Measurements from ENCODE around the gene SYCP2. TPM values are rescaled to one million over a fixed set of nuclear protein-coding genes. Genes with fewer than 3 reads are reported as not detected.

Gene SYCP2
- total RNA-seq, 1 experiment from 2014 or later = 0.88 TPM

- Histone ChIP-seq H3K27me3 (replicated peaks; ENCODE audit: insufficient read depth, low read depth, low read length, poor library complexity) (no peaks in the 10 kb centered on the region), H3K4me1 (ENCODE audit: insufficient read depth, low read length, poor library complexity, severe bottlenecking) (peaks cover 20% of the 10 kb centered on the region), H3K4me3 (ENCODE audit: low read depth, low read length, poor library complexity, severe bottlenecking) (no peak overlapping the region), H3K27ac (ENCODE audit: low read depth, low read length, poor library complexity, severe bottlenecking) (no peak overlapping the region), H3K9me3 (ENCODE audit: low read depth, low read length, poor library complexity, severe bottlenecking) (no peaks in the 10 kb centered on the region), H3K36me3 (ENCODE audit: insufficient read depth, low read length, poor library complexity, severe bottlenecking) (peaks cover 8% of the 10 kb centered on the region)
- DNase-seq (ENCODE audit: low spot score) = peak; percentile 62
- ChIA-PET POLR2A (ENCODE audit: low non-redundant PET) (no interaction called here), CTCF (no interaction called here)
- intact Hi-C loops (cut with micrococcal nuclease; ENCODE audit: unreplicated experiment) = no loop called here
- no TSS peak for BruUV-seq (replicated peaks)
- TF ChIP-seq EZH2 (IDR thresholded peaks at IDR 0.05; ENCODE audit: borderline replicate concordance, low read depth, low read length, poor library complexity, severe bottlenecking) (no peak), CTCF (conservative IDR thresholded peaks at IDR 0.05; ENCODE audit: low read depth, low read length) (peak; percentile 76)
Observed at GRCh38 chr20:59948828-59949720, 15.6 kb upstream of the SYCP2 start.

DNA sequence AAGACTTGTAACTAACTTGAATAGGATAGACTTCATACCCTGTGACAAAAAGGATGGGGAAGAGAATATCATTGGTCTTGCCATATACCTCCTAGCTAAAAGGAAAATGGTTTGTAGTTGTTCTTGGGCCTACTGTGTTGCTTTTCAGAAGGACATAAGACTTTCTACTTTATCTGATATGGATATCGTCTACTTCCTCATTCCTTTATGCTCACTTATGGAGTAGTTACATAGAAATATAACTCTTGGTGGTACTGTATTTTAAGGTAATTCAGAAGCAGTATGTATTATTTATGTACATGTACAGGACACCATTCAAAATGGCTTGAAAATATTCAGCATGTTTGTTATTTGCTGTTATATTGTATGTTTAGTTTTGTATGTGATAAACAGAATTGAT is 14.8 kb upstream of the SYCP2 start:
- intact Hi-C loops (cut with micrococcal nuclease; ENCODE audit: unreplicated experiment) = no loop called here
- Histone ChIP-seq H3K36me3 (ENCODE audit: insufficient read depth, low read length, poor library complexity, severe bottlenecking) (peaks cover 17% of the 10 kb centered on the region), H3K27ac (ENCODE audit: low read depth, low read length, poor library complexity, severe bottlenecking) (no peak overlapping the region), H3K27me3 (replicated peaks; ENCODE audit: insufficient read depth, low read depth, low read length, poor library complexity) (no peaks in the 10 kb centered on the region), H3K4me1 (ENCODE audit: insufficient read depth, low read length, poor library complexity, severe bottlenecking) (peaks cover 20% of the 10 kb centered on the region), H3K9me3 (ENCODE audit: low read depth, low read length, poor library complexity, severe bottlenecking) (no peaks in the 10 kb centered on the region), H3K4me3 (ENCODE audit: low read depth, low read length, poor library complexity, severe bottlenecking) (no peak overlapping the region)
- ChIA-PET CTCF (no interaction called here), POLR2A (ENCODE audit: low non-redundant PET) (interaction anchor here (0.6 kb wide), 1 partner anchor 12 kb away, joined by 6 read pairs; no protein-coding TSS in a partner anchor)
- no peak for DNase-seq (ENCODE audit: low spot score)
- TF ChIP-seq CTCF (conservative IDR thresholded peaks at IDR 0.05; ENCODE audit: low read depth, low read length) = no peak
- no peak for TF ChIP-seq EZH2 (IDR thresholded peaks at IDR 0.05; ENCODE audit: borderline replicate concordance, low read depth, low read length, poor library complexity, severe bottlenecking)
- no TSS peak for BruUV-seq (replicated peaks)

DNA sequence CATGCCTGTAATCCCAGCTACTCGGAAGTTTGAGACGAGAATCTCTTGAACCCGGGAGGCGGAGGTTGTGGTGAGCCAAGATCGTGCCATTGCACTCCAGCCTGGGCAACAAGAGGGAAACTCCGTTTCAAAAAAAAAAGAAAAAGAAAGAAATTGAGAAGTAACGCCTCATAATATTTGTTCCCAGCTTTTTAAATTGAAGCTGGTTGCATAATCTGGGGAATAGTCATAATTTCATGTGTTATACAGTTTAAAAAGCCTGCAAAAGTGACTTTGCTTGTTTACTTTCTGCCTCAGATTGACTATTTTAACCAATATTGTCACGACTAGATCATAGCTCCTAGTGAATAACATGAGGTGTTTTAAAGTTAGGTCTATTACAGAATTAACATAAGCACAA is 13.9 kb upstream of the SYCP2 start:
- Histone ChIP-seq H3K4me3 (ENCODE audit: low read depth, low read length, poor library complexity, severe bottlenecking) (no peak overlapping the region), H3K27me3 (replicated peaks; ENCODE audit: insufficient read depth, low read depth, low read length, poor library complexity) (no peaks in the 10 kb centered on the region), H3K4me1 (ENCODE audit: insufficient read depth, low read length, poor library complexity, severe bottlenecking) (peaks cover 20% of the 10 kb centered on the region), H3K9me3 (ENCODE audit: low read depth, low read length, poor library complexity, severe bottlenecking) (no peaks in the 10 kb centered on the region), H3K27ac (ENCODE audit: low read depth, low read length, poor library complexity, severe bottlenecking) (no peak overlapping the region), H3K36me3 (ENCODE audit: insufficient read depth, low read length, poor library complexity, severe bottlenecking) (peaks cover 22% of the 10 kb centered on the region)
- DNase-seq (ENCODE audit: low spot score) = no peak
- CTCF ChIA-PET = no interaction called here
- POLR2A ChIA-PET (ENCODE audit: low non-redundant PET) = no interaction called here
- TF ChIP-seq EZH2 (IDR thresholded peaks at IDR 0.05; ENCODE audit: borderline replicate concordance, low read depth, low read length, poor library complexity, severe bottlenecking) = no peak
- TF ChIP-seq CTCF (conservative IDR thresholded peaks at IDR 0.05; ENCODE audit: low read depth, low read length) = no peak
- no TSS peak for BruUV-seq (replicated peaks)
- intact Hi-C loops (cut with micrococcal nuclease; ENCODE audit: unreplicated experiment) = no loop called here

Data from A673 (cell line).